T follicular helper cell (primary cell): ENCODE data around the gene VASH1.

Source experiments
- DNase-seq: peaks from one replicate; pipeline ENCODE4 v3.0.0-alpha.2; 2020; ENCODE audit warnings: low read depth

Gene VASH1

DNA sequence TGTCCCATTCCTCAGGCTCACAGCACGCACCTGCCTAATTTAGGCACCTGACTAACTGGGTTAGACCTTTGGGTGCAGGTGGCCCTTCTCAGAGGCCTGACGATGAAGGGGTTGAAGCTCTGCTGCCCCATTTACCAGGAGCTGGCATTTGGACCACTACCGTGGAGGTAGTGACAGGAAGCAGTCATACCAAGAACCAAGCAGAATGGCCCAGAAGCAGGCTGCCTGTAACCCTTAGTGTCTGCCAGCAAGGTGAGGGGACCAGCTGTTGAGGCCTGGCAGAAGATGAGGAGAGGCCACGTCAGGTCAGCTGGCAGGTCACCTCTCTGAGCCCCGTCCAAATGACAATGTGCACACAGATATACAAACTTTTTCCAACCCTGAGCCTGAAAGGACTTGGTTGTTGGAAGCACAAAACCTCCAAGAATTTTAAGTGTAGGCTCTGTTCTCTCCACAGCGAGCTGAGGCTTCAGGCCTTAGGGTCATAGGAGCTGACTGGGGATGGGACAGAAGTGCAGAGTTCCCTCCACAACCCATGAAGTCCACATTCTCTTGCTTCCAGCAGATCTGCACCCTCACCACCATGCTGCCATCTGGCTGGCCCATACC lies 23.1 kb downstream of the VASH1 start:
- no peak for DNase-seq

DNA sequence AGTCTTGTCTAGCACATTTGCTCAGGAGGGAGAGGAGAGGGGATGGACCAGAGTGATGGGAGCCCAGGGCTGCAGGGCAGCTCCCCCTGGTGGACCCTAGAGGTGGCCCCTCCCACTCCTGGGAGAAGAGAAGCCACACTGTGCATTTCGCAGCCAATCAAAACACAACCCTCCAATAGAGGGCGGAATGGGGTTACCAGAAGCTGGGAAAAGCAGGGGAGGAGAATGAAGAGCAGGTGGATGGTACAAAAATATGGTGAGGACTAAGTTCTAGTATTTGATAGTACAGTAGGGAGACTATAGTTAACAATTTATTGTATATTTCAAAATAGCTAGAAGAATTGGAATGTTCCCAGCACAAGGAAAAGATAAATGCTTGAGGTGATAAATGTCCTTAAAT lies 23.6 kb downstream of the VASH1 start:
- peak; percentile 48 for DNase-seq

DNA sequence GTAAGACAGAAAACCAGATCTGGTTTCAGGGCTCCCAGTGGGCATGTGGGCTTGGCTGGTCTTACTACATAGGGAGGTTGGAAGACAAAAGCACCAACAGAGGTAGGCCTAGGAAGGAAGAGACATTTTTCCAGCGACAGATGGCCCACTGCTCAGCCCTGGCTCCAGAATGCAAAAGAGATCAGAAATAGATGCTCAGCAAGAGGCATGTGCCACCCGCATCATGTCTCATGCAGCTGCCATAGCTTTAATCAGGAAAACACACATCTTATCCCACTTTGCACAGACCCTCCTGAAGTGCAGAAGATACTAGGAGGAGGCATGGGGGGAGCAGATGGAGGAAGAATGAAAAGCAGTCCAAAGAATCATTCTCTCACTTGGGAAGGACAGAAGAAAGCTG lies 25.3 kb downstream of the VASH1 start:
- DNase-seq, result no peak

DNA sequence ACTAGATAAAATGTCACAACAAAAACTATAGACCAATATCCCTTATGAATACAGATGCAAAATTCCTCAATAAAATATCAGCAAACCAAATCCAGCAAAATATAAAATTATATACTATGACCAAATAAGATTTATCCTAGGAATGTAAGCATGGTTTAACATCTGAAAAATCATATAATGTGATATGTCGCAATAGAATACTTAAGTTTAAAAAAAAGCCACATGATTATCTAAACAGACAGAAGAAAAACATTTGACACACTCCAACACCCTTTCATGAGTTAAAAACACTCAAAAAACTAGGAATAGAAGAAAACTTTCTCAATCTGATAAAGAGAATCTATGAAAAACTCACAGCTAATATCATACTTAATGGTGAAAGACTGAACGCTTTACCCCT lies 31.2 kb downstream of the VASH1 start:
- no peak for DNase-seq

DNA sequence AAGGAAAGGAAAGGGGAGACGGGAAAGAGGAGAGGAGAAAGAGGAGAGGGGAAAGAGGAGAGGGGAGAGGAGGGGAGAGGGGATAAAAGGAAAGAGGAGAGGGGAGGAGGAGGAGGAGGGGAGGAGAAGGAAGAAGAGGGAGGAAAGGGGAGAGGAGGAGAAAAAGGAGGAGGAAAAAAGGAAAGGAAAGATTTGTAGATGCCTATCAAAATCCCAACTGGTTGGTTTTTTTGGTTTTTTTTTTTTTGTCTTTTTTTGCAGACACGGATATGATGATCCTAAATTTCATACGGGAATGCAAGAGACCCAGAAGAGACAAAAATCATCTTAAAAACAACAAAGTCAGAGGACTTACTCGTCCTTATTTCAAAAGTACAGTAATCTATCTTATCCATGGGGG lies 32.1 kb downstream of the VASH1 start:
- DNase-seq, result no peak

DNA sequence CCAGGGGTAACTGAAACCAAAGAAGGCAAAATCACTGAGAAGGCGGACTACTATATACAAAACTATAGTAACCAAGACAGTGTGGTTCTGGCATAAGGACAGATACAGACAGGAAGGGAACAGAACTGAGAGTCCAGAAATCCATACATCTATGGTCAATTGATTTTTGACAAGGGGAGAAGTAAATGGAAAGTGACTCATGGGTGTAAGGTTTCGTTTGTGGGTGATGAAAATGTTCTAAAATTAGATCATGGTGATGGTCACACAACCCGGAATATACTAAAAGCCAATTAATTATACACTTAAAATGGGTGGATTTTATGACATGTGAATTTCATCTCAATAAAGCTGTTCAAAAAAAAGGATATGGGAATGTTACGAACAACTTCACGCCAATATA lies 32.7 kb downstream of the VASH1 start:
- no peak for DNase-seq

DNA sequence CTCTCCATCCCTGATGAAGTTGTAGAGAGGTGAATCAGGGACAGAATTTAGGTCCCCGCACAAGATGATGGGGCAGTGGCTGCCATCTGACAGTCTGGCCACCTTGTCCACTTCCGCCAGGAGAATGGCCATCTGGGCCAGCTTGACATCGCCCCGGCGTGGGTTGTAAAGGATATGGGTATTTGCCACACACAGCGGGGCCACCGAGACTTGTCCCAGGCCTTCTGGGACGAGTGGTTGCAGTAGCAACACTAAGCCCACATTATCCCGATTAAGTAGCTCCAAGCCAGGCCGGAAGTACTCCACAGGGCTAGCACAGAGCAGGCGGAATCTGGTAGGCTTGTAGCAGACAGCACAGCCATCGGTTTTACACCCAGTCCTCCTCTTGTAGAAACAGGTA lies 45.2 kb downstream of the VASH1 start:
- DNase-seq, result no peak

DNA sequence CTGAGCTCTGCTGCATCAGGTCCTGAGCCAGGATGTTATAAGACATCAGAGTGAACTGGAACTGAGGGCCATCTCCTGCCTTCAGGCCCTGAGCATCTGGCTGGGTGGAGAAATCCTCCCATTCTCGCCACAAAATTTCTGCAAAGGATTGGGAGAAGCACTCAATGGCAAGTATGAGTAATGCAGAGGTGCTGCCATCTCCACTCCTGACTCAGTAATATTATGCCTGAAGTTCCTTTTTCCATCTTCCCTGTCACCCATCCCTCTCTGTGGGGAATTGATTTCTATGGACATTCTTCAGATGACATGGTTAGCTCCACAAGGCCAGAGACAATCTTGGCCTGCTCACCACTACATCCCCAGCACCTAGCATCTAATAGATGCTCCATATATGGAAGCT lies 46.7 kb downstream of the VASH1 start:
- DNase-seq, result no peak

DNA sequence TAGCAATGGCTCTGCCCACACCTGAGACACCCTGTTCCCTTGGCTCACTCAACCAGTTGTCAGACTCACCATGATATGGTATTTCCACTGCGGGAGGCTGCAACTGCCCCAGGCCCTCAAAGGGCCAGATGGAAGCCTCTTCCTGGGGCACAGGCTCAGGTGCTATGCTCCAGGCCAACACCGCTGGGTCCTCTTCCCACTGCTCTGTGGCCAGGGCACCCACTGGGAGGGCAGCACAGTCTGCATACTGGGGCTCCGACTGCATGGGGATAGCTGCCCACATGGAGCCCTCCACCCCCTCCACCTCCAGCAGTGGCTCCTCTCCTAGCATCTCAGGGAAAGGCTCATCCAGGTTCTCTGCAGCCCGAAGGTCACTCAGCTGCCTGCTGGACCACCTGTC lies 47.7 kb downstream of the VASH1 start:
- DNase-seq, result no peak

DNA sequence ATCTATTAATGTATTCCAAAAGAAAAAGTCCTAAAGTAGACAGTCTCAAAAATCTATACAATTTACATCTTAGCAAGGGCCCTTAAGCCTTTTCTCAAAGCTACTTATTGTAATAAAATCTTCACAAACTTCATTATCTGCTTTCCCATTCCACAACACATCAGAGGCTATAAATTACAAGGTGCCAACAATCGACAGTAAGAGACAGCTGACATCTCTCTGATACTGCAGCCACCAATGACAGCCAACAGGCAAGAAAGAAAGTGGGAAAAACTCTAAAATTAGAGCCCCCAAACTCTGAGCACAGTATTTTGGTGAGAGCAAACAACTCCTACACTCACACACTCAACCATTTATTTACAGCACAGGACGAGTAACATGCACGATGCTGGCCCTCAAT lies 49.3 kb downstream of the VASH1 start:
- no peak for DNase-seq

DNA sequence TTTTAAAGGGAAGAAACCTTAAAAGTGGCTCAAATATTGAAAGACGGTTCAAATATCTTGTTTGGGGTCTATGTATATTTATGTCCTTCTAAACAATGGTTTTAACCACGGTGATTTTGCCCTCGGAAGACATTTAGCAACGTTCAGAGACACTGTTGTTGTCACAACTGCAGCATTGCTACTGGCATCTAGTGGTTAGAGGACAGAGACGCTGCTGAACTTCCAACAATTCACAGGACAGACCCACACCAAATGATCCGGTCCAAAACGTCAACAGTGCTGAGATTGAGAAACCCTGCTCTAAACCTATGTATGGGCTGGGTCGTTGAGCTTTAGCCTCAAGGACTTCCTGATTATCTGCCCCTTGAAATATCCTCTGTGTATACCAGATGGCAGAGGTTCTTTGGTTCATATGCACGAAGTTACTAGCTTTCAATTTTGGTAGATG lies 49.7 kb downstream of the VASH1 start:
- DNase-seq, result no peak

DNA sequence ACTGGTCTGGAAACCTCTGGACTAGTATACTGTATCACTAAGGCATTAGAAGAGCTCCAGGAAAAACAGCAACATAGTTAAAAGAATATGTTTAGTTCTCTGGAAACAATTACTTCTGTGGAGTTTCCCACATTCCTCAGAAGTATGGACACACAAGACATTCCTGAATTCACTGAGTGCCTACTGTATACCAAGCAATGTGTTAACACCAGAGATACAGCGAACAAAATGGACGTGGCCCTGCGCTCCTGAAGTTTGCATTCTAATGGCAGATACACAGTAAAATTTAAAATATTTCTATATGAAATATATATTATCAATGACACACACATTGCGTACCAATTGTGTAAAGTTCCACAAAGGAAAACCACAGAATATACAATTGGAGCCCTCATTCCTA lies 50.3 kb downstream of the VASH1 start:
- no peak for DNase-seq

DNA sequence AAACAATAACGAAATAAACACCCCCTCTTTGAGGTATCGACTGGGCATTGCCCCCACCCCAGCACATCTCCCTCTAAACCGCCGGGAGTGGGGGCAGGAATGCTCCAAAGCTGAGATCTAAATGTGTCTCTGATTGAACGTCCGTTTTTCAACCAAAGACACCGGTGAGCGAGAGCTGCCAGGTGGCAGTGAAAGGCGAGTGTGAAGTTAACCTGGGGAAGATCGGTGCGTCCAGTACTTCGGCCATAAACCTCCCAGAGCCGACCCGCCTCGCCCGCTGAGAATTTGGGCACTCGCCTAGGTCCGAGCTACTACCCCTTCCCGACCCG lies 50.8 kb downstream of the VASH1 start:
- no peak for DNase-seq

DNA sequence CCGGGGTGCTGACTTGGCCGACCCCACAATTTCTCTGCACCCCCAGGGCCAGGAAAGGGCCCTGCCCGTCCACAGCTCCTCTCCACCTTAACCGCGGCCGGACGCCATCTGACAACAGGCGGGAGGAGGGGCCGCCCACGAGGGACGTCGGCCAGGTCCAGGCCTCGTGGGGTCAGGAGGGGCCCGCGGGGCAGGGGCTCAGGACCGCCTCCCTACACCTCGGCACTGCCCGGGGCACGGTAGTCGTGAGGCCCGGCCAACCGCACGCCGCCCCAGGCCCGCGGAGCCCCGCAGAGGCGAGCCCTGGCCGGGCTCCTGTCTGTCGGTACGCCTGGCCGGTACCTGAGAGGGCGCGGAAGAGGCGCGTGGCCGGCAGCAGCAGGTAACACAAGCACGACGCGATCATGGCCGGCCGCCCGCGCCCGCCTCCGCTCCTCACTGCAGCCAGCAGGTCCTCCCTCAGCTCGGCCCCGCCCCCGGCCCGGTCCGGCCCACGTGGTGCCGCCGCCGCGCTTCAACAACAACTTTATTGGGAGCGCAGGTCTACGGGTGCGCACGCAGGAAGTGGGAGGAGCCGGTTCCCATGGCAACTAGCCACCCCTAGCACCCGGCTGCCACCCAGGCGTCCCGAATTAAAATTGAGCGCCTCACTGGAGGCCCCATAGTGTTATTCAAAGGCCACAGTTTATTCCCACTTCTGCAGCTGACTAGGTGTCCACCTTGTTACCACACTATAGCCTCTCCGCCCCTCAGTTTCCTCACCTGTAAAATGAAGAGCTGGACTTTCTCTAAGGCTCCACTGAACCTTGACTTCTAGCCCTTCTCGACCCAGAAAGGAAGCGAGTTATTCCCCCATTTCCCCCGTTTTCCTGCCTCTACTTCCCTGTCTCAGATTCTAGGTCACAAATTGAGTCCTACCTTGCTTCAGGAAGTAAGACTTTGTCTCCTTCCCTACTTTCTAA lies 51.4 kb downstream of the VASH1 start, which contains the start of gene ANGEL1:
Gene ANGEL1 (minus strand): TSS at position 461 of the 962 bp plus-strand sequence. CDS start 55 bp downstream, at position 406.
- peak; percentile 95 for DNase-seq

DNA sequence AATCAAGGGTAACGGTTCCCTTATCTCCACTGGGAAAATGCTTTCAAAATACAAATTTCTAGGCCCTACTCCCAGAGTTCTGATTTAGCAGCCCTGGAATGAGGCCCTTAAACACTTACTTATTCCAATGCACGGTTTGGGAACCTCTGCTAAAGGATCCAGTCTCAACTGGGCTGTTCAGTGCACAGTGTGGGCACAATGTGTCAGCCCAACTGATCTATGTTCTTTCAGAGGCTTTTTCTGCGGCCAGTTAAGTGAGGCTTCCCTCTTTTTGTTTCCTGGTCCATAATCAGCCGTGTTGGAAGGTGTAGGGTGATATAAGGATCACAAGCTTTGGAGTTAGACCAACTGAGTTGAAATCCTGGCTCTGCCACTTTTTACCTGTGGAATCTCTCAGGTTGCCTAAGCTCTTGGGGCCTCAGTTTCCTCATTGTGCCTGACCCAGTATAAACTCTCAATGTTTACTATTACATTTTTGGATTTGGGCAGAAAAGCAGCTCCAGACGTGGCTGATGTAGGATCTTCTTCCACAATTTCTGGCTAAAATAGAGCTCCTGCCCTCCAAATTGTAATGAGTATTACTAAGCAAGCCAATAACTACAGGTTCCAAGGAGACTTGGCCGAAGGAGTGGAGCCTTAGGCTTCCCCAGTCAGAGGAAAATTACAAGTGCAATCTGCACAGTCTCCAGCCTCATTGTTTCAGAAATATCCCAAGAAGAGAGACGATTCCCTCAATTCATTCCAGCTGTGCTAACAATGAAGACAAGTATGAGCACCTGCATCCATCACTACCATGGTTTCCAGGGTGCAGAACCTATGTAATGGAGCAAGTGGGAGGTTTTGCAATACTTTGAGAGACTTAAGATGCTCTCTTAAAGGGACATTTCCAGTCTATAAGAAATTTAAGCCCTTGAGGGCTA lies 53.7 kb downstream of the VASH1 start:
- DNase-seq, result no peak

DNA sequence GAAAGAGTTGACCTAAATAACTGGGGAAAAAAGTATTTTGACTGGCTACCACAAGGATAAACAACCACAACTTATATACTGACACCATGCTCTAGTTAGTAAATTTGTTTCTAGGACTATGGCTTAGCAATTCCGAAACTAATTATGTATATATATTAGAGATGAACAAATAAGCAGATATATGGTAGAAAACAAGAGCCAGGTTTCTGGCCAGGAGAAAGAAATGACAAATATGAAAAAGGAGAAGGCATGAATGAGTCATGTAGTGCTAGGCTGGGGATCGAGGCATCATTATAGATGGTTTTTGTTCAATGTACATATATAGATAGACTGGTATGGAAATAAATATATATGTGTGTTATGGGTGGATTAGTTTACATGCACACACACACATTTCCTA lies 59.4 kb downstream of the VASH1 start:
- no peak for DNase-seq

DNA sequence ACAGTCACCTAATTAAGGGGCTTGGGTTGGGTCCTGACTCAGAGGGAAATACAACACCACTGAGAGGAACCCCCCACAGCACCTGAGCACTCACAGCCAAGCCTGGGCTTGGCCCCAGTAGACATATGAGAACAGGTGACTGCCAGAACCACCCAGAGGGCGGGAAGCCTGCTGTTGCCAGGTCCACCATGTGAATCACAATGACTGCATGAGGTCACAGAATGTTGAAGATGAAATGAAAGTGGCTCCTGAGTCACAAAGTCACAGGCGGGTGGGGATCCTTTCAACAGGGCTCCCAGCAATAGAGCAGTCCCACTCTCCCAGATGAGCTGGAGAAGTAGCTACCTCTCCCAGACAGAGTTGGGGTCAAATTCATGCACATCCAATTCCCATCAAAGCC lies 64.9 kb downstream of the VASH1 start, which contains the start of gene LRRC74A:
Gene LRRC74A (plus strand): TSS at position 287 of the 400 bp plus-strand sequence. CDS start 290 bp downstream, outside the sequence.
- no peak for DNase-seq

DNA sequence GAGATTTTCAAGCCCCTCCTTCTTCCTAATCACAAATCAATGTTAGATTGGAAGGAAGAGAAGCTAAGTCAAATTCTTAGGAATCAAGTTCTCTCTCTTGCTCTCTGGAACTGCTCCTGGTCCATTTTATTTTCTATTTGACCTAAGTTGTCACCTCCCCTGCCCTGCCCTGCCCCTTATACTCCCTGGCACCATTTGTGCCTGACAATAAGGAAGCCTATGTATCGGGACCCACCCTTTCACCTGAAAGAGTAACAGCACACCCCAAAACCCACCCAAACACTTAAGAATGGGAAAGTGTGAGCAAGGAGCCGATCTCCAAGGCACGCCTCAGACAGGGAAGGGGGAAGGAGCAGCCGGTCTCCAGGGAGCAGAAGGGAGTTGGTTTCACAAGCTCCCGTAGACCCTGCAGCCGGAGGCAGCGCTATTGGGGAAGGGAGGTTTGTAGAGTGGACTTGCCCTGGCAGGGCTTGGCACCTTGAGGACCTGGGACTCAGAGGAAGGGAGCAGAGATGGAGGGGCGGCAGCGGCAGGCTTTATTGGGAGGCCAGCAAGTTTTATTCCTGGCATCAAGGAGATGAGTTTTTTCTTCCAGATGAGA lies 66.5 kb downstream of the VASH1 start:
- no peak for DNase-seq

DNA sequence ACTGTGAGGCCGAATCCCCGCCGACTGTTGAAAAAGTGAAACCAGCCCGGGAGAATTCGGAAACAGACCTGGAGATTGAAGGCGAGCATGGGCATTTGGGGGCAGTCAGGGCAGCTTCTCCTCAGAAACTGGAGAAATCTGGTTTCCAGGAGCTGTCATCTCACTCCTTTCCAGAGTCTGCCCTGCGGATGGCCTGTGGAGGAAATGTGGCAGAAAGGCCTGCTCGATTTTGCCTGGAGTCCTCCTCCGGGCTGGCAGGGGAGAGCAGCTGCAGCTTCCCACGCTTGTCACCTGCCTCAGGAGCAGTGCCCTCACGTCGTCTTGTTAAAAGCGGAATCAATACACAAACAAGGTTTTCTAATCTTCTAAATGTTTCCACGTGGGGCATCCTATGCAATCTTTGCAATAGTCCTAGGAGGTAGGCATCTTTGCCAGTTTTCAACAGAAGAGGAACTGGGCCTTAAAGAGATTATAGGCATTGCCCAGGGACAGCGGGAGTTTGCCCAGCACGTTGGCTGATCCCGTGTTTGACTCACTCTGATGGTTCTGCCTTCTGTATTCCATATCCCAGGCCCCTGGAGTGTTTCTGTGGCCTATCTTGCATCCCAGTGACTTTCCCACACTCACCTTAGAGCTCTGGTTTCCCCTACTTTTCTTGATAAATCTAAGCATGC lies 67.2 kb downstream of the VASH1 start:
- DNase-seq, result no peak

DNA sequence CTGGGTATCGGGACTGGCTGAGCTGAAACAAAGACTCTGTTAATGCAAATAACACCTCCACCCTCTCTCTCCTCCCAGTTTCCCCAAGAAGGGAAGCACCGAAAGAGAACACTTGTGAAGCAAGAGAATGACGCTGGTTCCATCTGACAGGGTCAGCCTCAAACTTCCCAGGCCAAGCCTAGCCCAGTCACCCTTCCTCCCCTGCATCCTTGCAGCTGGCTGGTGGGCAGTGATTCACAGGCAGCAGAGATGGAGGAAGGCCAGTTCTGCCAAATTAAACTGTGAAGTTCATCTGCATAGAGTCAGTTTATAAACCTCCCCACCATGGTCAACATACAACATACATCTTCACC lies 67.7 kb downstream of the VASH1 start:
- DNase-seq, result no peak
